Loucy (cell line): ENCODE results near the gene DEGS1.
A peak's percentile ranks its signal among the peaks of the same experiment; 100 is the strongest.

ENCODE experiments used
- H2AFZ ChIP-seq: fragments of 200-600 bp; sonication (generic); 2 replicates; pipeline ENCODE4 v1.6.0; 2016; ENCODE audit warnings: antibody characterized with exemption, mild to moderate bottlenecking, low read length, moderate library complexity
- H3F3A ChIP-seq: fragments of 200-600 bp; 2 replicates; pipeline ENCODE4 v1.6.0; 2016; ENCODE audit warnings: antibody characterized with exemption, low read depth, mild to moderate bottlenecking
- H3K27me3 ChIP-seq: fragments of 200-600 bp; sonication (generic); 2 replicates; pipeline ENCODE4 v1.6.1; 2014; ENCODE audit warnings: low read length, mild to moderate bottlenecking; ENCODE audit not compliant: insufficient read depth, poor library complexity, severe bottlenecking
- H3K36me3 ChIP-seq: fragments of 200-600 bp; sonication (generic); 2 replicates; pipeline ENCODE4 v1.6.1; 2016; ENCODE audit warnings: low read length; ENCODE audit not compliant: insufficient read depth
- H3K4me1 ChIP-seq: fragments of 200-600 bp; sonication (generic); 2 replicates; pipeline ENCODE4 v1.5.1; 2014; ENCODE audit warnings: low read length, mild to moderate bottlenecking; ENCODE audit not compliant: insufficient read depth, poor library complexity, severe bottlenecking
- H3K4me2 ChIP-seq: fragments of 200-600 bp; sonication (generic); 2 replicates; pipeline ENCODE4 v1.6.0; 2014; ENCODE audit warnings: antibody characterized with exemption, low read length, low read depth, mild to moderate bottlenecking; ENCODE audit not compliant: poor library complexity, severe bottlenecking
- H3K4me3 ChIP-seq: fragments of 200-600 bp; sonication (generic); 2 replicates; pipeline ENCODE4 v1.5.1; 2014; ENCODE audit warnings: low read length, mild to moderate bottlenecking, mixed read lengths; ENCODE audit not compliant: poor library complexity, severe bottlenecking
- H3K79me2 ChIP-seq: fragments of 200-600 bp; sonication (generic); 2 replicates; pipeline ENCODE4 v1.6.1; 2014; ENCODE audit warnings: low read length; ENCODE audit not compliant: insufficient read depth
- H3K9ac ChIP-seq: fragments of 200-600 bp; sonication (generic); 2 replicates; pipeline ENCODE4 v1.6.0; 2014; ENCODE audit warnings: mild to moderate bottlenecking, low read depth, low read length, moderate library complexity; ENCODE audit not compliant: poor library complexity, severe bottlenecking
- H3K9me2 ChIP-seq: fragments of 200-600 bp; sonication (generic); replicated peaks from 2 replicates; pipeline ENCODE4 v1.6.1; 2016; ENCODE audit warnings: low read depth, low read length, mixed read lengths
- H3K9me3 ChIP-seq: fragments of 200-600 bp; sonication (generic); 2 replicates; pipeline ENCODE4 v1.6.1; 2014; ENCODE audit warnings: mild to moderate bottlenecking, antibody characterized with exemption, low read length, low read depth; ENCODE audit not compliant: insufficient read depth
- H4K20me1 ChIP-seq: fragments of 200-600 bp; sonication (generic); 2 replicates; pipeline ENCODE4 v1.6.0; 2014; ENCODE audit warnings: antibody characterized with exemption, low read length, mild to moderate bottlenecking; ENCODE audit not compliant: insufficient read depth, poor library complexity, severe bottlenecking
- CTCF ChIP-seq: fragments of 200-600 bp; sonication (generic); conservative IDR thresholded peaks from 2 replicates; pipeline ENCODE4 v1.5.1; 2014; ENCODE audit warnings: mild to moderate bottlenecking, antibody characterized with exemption, low read length
- EZH2phosphoT487 ChIP-seq: fragments of 200-600 bp; IDR thresholded peaks from 2 replicates; pipeline ENCODE4 v1.6.1; 2018; ENCODE audit warnings: antibody characterized with exemption, mild to moderate bottlenecking, moderate library complexity, borderline replicate concordance

The DEGS1 gene

DNA sequence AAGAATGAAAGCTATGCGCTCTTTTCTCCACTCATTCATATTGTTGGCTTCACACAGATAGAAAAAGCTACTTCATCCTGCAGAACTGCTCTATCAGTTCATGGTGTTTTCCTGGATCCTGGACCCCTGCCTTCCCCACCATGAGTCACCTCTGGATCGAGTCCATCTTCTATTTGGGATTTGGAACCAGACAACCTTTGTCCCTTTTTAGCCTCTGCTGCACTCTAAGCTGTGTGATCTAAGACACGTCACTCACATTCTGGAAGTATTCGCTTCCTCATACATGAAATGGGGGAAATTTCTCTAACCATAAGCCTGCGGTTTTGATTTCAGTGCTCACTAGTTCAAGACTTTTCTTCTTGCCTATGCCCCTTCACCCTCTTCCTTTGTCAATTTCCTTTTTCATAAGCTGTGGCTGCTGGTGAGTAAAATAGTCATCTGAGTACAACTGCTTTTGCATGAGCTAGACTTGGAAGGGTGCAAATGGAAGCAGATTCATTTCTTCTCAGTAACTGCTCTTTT, 14.1 kb upstream of the DEGS1 start:
- peak overlapping the region; percentile 90 for H2AFZ ChIP-seq
- H3K4me3 ChIP-seq, result peak overlapping the region; percentile 58

DNA sequence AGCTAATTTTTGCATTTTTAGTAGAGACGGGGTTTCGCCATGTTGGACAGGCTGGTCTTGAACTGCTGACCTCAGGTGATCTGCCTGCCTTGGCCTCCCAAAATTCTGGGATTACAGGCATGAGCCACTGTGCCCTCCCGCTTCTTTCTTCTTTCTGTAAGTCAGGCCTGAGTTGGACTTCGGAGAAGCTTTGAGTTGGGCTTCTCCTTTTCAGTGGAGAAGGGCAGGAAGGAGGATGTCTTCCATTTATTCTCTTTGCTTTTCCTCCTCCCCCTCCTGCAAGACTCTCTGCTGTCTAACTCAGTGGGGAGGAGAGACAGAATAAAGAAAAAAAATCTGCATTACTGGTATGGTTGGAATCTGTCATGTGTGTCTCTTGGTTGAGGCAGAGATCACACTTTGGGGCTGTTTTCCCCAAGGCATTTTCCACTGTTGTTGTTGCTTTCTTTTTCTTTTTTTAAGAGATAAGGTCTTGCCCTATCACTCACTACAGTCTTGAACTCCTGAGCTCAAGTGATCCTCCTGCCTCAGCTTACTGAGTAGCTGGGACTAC, 13.2 kb upstream of the DEGS1 start:
- H3K9me2 ChIP-seq, result no peaks in the 10 kb centered on the region
- H3K9me3 ChIP-seq, result no peaks in the 10 kb centered on the region
- TF ChIP-seq CTCF (no peak), EZH2phosphoT487 (no peak)
- no peak overlapping the region for H3K4me3 ChIP-seq
- H2AFZ ChIP-seq, result peak overlapping the region; percentile 61
- H3K4me1 ChIP-seq, result peaks cover 19% of the 10 kb centered on the region
- H4K20me1 ChIP-seq, result no peaks in the 10 kb centered on the region
- no peaks in the 10 kb centered on the region for H3K27me3 ChIP-seq
- 0 out of 2 replicates have a peak, but pooled peaks cover 2% of the 10 kb centered on the region for H3F3A ChIP-seq
- H3K79me2 ChIP-seq, result no peaks in the 10 kb centered on the region
- peak overlapping the region; percentile 23 for H3K9ac ChIP-seq
- no peaks in the 10 kb centered on the region for H3K36me3 ChIP-seq
- H3K4me2 ChIP-seq, result peak overlapping the region; percentile 67

More for the DNA sequence above, 14.1 kb upstream of the DEGS1 start:
- no peaks in the 10 kb centered on the region for H3K9me3 ChIP-seq
- no peaks in the 10 kb centered on the region for H3K79me2 ChIP-seq
- H3F3A ChIP-seq, result 0 out of 2 replicates have a peak, but pooled peaks cover 2% of the 10 kb centered on the region
- TF ChIP-seq CTCF (no peak), EZH2phosphoT487 (no peak)
- no peaks in the 10 kb centered on the region for H3K9me2 ChIP-seq
- no peaks in the 10 kb centered on the region for H3K27me3 ChIP-seq
- H3K4me1 ChIP-seq, result peaks cover 19% of the 10 kb centered on the region
- no peaks in the 10 kb centered on the region for H3K36me3 ChIP-seq
- H4K20me1 ChIP-seq, result no peaks in the 10 kb centered on the region
- H3K4me2 ChIP-seq, result peak overlapping the region; percentile 67
- H3K9ac ChIP-seq, result peak overlapping the region; percentile 23

DNA sequence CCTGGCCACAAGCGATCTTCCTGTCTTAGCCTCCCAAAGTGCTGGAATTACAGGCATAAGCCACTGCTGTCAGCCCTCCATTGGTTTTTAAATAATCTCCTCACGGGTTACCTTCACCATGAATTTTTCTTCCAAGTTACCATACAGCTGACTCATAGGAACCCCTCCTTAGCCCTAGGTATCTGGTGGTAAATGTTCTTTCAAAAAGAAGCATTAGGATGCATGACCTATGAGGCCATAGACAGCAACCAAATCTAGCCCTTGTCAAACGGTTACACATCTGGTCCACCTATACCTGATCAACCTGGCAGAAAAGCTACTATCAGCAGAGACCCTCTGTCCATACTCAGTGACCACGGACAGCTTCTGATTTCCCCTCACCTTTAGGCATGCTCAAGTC, 12.7 kb upstream of the DEGS1 start:
- Histone ChIP-seq H3K36me3 (no peaks in the 10 kb centered on the region), H3K4me3 (no peak overlapping the region), H2AFZ (peak overlapping the region; percentile 61), H3F3A (0 out of 2 replicates have a peak, but pooled peaks cover 2% of the 10 kb centered on the region), H3K9me3 (no peaks in the 10 kb centered on the region), H3K27me3 (no peaks in the 10 kb centered on the region), H3K9ac (no peak overlapping the region), H3K9me2 (no peaks in the 10 kb centered on the region), H3K79me2 (no peaks in the 10 kb centered on the region), H4K20me1 (no peaks in the 10 kb centered on the region), H3K4me2 (peak overlapping the region; percentile 67), H3K4me1 (peaks cover 19% of the 10 kb centered on the region)
- no peak for TF ChIP-seq EZH2phosphoT487
- no peak for TF ChIP-seq CTCF
